Right renal pelvis (tissue), 4 donors: ENCODE results near the gene TFEB. TPM values are rescaled to one million over a fixed set of nuclear protein-coding genes. Genes with fewer than 3 reads are reported as not detected.
"Not testable (repeated sequence)": the region's sequence is repeated elsewhere in the genome, so short reads cannot be mapped to it uniquely, and the experiment has no call there.

Source experiments
- DNase-seq, 4 donors: peaks; one replicate each; pipeline ENCODE4 v3.0.0-alpha.2; 2013; ENCODE audit warnings: low read depth in 4 of 4, low spot score in 3 of 4, missing footprints in 1 of 4
- polyA plus RNA-seq, 4 donors: library from polyadenylated mRNA; unstranded; fragments of 120-200 nt; gene quantifications; one replicate each; pipeline ENCODE4 v1.2.1, GENCODE V29; 2013; ENCODE audit not compliant: insufficient read length in 4 of 4

Gene TFEB
- polyA plus RNA-seq, 4 donors = 9.4 to 11.7 (median 10.5) TPM

- DNase-seq = not testable (repeated sequence)
Measured at GRCh38 chr6:41766043-41766664, 30.7 kb upstream of the TFEB start.

- DNase-seq = no peak
Measured at GRCh38 chr6:41763470-41763869, 28.1 kb upstream of the TFEB start.

GRCh38 chr6:41759905-41760579 is 24.6 kb upstream of the TFEB start:
- no peak for DNase-seq

GRCh38 chr6:41759106-41759904 is 23.9 kb upstream of the TFEB start:
- no peak for DNase-seq

- DNase-seq = no peak
Measured at GRCh38 chr6:41758641-41759035, 23.2 kb upstream of the TFEB start.

- no peak for DNase-seq
Measured at GRCh38 chr6:41757931-41758640, 22.7 kb upstream of the TFEB start.

- DNase-seq = no peak
Measured at GRCh38 chr6:41757271-41757670, 21.9 kb upstream of the TFEB start.

GRCh38 chr6:41756354-41756753 is 20.9 kb upstream of the TFEB start:
- no peak for DNase-seq

- DNase-seq = no peak
Measured at GRCh38 chr6:41755895-41756294, 20.5 kb upstream of the TFEB start.

GRCh38 chr6:41750374-41750773 is 15.0 kb upstream of the TFEB start:
- no peak for DNase-seq

GRCh38 chr6:41748542-41748941 is 13.1 kb upstream of the TFEB start:
- no peak for DNase-seq

GRCh38 chr6:41748102-41748477 is 12.7 kb upstream of the TFEB start:
- no peak for DNase-seq

- DNase-seq = no peak
Measured at GRCh38 chr6:41747256-41748101, 12.1 kb upstream of the TFEB start, which contains the start of gene PGC. TSS of gene PGC (minus strand) at chr6:41747397. CDS start at chr6:41747334, 63 bp downstream.

GRCh38 chr6:41746107-41746506 is 10.7 kb upstream of the TFEB start:
- DNase-seq = no peak

GRCh38 chr6:41744236-41744787 is 8.9 kb upstream of the TFEB start:
- DNase-seq = no peak

- DNase-seq = no peak
Measured at GRCh38 chr6:41743406-41744235, 8.2 kb upstream of the TFEB start.

- no peak for DNase-seq
Measured at GRCh38 chr6:41741625-41742490, 6.5 kb upstream of the TFEB start.
